HUES48 (cell line): ENCODE results near the gene EMX1.

ENCODE experiments used
- H3K27ac ChIP-seq: one replicate; pipeline ENCODE4 v1.7.0; 2013; ENCODE audit warnings: low read depth, low read length, inconsistent platforms
- H3K27me3 ChIP-seq: 2 replicates; pipeline ENCODE4 v1.6.1; 2013; ENCODE audit warnings: mild to moderate bottlenecking, low read length; ENCODE audit not compliant: control insufficient read depth, insufficient read depth
- H3K36me3 ChIP-seq: 2 replicates; pipeline ENCODE4 v1.6.1; 2013; ENCODE audit warnings: low read length; ENCODE audit not compliant: control insufficient read depth, insufficient read depth
- H3K4me1 ChIP-seq: 2 replicates; pipeline ENCODE4 v1.6.1; 2013; ENCODE audit warnings: mild to moderate bottlenecking, low read length; ENCODE audit not compliant: control insufficient read depth, insufficient read depth
- H3K4me3 ChIP-seq: 2 replicates; pipeline ENCODE4 v1.5.1; 2013; ENCODE audit warnings: mild to moderate bottlenecking, low read depth, low read length
- H3K9ac ChIP-seq: 2 replicates; pipeline ENCODE4 v1.6.1; 2013; ENCODE audit warnings: mild to moderate bottlenecking, low read depth, low read length, moderate library complexity
- H3K9me3 ChIP-seq: 2 replicates; pipeline ENCODE4 v1.6.1; 2013; ENCODE audit warnings: low read length; ENCODE audit not compliant: control insufficient read depth, insufficient read depth

EMX1 gene

DNA sequence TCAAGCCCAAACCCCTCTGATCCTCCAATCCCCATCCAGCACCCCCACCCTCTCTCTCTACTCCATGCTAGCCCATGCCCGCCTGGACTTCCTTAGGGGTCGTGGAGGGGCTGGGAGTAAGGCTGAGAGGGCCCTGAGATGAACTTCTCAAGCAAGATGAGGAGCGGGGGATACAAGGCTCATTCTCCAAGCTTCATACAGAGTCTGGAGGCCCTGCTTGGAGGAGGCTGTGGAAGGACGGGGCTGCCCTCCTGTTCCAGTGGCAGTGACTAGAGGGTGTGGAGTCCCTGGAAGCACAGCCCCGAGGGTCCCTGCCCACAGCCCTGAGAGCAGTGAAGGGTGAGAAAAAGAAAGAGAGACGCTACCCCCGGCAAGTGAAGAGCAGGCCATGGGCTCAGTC, 45.6 kb downstream of the EMX1 start:
- no peaks in the 10 kb centered on the region for H3K9me3 ChIP-seq
- H3K27me3 ChIP-seq = peaks cover 3% of the 10 kb centered on the region; the same call in 1 of the 2 replicates
- H3K4me1 ChIP-seq = peaks cover 25% of the 10 kb centered on the region
- peaks cover 5% of the 10 kb centered on the region; the same call in 1 of the 2 replicates for H3K36me3 ChIP-seq
- peak overlapping the region; percentile 55 for H3K27ac ChIP-seq
- H3K4me3 ChIP-seq = no peak overlapping the region
- H3K9ac ChIP-seq = no peak overlapping the region

DNA sequence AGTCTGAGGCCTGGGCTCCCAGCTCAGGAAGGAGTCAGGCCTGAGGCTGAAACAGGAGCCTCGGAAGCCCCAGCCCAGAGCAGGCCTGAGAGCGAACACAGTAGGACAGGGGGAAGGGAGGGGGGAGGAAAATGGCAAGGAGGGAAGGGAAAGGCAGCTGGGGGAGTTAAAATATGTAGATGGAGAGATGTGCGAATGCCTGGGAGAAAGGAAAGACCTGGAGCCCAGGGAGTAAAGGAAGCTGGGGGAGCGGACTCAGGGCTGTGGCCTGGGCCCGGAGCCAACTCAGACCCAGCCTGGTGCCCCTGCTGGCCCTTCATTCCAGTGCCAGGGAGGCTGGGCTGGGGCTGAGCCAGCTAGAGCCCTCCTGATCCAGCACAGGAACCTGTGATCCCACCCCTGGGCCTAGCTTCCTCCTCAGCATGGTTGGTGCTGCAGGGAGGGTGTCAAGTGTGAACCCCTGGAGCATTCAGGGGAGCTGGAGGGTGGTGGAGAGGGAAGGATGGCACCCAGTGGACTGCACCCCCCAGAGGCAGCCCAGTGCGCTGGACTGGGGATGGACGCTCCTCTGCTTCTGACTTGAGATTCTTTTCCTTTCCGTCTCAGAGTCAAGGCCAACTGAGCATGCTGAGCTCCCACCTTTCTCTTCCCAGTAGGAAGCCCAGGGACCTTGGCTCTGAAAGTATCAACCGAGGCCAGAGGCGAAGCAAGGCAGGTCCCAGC, 46.3 kb downstream of the EMX1 start:
- H3K27ac ChIP-seq = peak overlapping the region; percentile 55
- H3K4me3 ChIP-seq = no peak overlapping the region
- no peaks in the 10 kb centered on the region for H3K9me3 ChIP-seq
- peaks cover 5% of the 10 kb centered on the region; the same call in 1 of the 2 replicates for H3K36me3 ChIP-seq
- peaks cover 3% of the 10 kb centered on the region; the same call in 1 of the 2 replicates for H3K27me3 ChIP-seq
- H3K4me1 ChIP-seq = peaks cover 25% of the 10 kb centered on the region
- H3K9ac ChIP-seq = no peak overlapping the region

DNA sequence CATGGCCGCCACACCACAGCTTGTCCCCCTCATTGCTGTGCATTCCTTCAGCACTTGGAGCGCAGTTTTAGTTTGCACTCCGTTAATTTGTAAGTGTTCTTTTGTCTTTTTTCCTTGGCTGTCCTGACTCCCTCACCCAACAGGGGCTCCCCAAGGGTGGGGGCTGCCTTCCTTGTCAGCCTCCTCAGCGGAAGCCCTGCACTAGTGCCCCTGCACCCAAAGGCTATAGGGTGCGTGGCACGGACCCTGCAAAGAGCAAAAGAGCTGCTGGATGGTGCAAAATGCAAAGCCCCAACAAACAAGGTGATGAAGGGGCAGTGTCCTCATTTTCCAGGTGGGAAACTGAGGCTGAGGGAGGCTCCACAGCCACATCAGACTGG, 46.8 kb downstream of the EMX1 start:
- peaks cover 3% of the 10 kb centered on the region; the same call in 1 of the 2 replicates for H3K27me3 ChIP-seq
- H3K4me1 ChIP-seq = peaks cover 25% of the 10 kb centered on the region
- peaks cover 5% of the 10 kb centered on the region; the same call in 1 of the 2 replicates for H3K36me3 ChIP-seq
- no peak overlapping the region for H3K4me3 ChIP-seq
- H3K9ac ChIP-seq = no peak overlapping the region
- no peaks in the 10 kb centered on the region for H3K9me3 ChIP-seq
- H3K27ac ChIP-seq = no peak overlapping the region

DNA sequence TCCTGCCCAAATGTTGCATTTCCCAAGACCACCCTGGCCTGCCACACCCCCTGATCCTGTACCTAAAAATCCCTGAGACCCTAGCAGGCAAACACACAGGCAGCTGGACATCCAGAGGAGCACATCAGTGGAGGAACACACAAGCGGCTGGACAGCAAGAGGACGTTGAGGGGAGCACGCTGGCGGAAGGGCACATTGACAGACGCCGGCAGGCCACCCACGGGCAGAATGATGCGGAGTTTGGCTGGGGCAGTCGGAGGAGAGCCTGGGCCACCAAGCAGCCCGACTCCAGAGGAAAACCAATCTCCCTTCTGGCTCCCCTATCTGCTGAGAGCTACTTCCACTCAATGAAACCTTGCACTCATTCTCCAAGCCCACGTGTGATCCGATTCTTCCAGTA, 47.7 kb downstream of the EMX1 start:
- Histone ChIP-seq H3K4me1 (peaks cover 25% of the 10 kb centered on the region), H3K27me3 (peaks cover 3% of the 10 kb centered on the region; the same call in 1 of the 2 replicates), H3K4me3 (no peak overlapping the region), H3K9me3 (no peaks in the 10 kb centered on the region), H3K27ac (no peak overlapping the region), H3K36me3 (peaks cover 5% of the 10 kb centered on the region; the same call in 1 of the 2 replicates), H3K9ac (no peak overlapping the region)

DNA sequence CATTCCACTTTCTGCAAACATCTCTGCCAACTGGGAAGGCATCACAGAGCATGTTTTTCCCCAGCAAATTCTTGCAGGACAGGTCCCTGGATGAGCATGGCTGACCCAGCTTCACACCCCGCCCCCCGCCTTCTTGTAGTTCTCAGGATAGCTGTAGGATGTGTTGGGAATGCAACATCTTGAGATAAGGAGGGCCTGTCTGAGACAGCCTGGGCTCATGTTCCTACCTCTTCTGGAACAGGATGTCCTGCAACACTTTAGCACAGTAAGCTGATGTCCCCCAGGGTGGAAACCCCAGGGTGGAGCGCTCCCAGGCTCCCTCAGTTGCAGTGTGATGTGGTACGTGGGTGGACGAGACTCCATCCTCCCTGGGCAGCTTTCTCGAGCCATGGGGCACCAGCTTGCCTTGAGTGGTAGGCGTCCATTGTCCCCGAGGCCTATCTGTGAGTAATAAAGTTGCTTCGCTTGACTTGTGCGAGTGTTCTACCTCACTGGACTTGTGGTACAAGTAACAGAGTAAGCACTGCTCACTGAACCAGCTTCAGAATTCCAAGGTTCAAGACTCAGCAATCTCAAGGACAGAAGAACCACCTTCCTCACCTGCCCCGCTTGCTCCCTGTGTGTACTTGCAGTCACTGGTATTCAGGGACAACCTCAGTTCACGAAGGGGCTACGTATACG, 48.6 kb downstream of the EMX1 start:
- no peaks in the 10 kb centered on the region for H3K9me3 ChIP-seq
- no peak overlapping the region for H3K27ac ChIP-seq
- H3K4me1 ChIP-seq = peaks cover 25% of the 10 kb centered on the region
- H3K9ac ChIP-seq = no peak overlapping the region
- H3K27me3 ChIP-seq = peaks cover 3% of the 10 kb centered on the region; the same call in 1 of the 2 replicates
- H3K36me3 ChIP-seq = peaks cover 5% of the 10 kb centered on the region; the same call in 1 of the 2 replicates
- no peak overlapping the region for H3K4me3 ChIP-seq

DNA sequence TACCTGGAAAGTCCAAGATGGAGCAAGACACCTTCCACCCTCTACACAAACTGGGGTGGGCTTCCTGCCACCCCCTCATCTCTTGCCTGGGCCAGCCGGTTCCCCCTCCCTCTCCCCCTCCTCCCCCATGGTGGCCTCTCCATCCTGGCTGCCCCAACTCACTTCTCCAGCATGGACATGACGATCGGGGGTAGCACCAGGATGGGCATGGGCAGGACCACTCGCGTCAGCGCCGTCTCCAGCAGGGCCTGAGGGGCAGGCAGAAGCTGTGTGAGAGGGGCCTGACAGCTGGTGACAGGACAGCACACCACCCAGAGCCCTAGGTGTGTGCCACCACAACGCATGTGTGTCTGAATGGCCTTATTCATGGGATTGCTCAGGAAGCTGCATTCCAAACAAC, 51.0 kb downstream of the EMX1 start:
- Histone ChIP-seq H3K9ac (no peak overlapping the region), H3K27ac (no peak overlapping the region), H3K4me1 (peaks cover 14% of the 10 kb centered on the region), H3K9me3 (no peaks in the 10 kb centered on the region), H3K36me3 (peaks cover 5% of the 10 kb centered on the region; the same call in 1 of the 2 replicates), H3K27me3 (no peaks in the 10 kb centered on the region), H3K4me3 (no peak overlapping the region)

DNA sequence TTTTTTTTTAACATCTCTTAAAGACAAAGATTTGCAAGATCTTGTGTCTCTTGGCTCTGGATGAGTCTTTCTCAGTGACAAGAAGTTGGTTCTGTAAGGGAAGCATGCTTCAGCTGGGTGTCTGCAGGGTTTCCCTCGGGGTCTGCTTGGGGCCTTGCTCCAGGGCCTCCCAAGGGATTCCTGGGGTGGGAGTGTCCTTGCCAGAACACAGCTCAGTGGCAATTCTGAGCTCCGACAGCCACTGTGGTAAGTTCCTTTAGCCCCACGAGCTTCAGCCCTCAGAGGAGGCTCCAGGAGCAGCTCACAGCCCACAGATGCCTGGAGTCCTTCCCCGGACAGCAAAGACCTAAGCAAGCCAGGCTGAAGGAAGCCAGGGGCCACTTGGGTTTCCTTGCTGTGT, 52.4 kb downstream of the EMX1 start:
- Histone ChIP-seq H3K4me3 (no peak overlapping the region), H3K27ac (no peak overlapping the region), H3K36me3 (peaks cover 5% of the 10 kb centered on the region; the same call in 1 of the 2 replicates), H3K27me3 (0 out of 2 replicates have a peak, but pooled peaks cover 2% of the 10 kb centered on the region), H3K9me3 (no peaks in the 10 kb centered on the region), H3K9ac (no peak overlapping the region), H3K4me1 (peaks cover 18% of the 10 kb centered on the region)

DNA sequence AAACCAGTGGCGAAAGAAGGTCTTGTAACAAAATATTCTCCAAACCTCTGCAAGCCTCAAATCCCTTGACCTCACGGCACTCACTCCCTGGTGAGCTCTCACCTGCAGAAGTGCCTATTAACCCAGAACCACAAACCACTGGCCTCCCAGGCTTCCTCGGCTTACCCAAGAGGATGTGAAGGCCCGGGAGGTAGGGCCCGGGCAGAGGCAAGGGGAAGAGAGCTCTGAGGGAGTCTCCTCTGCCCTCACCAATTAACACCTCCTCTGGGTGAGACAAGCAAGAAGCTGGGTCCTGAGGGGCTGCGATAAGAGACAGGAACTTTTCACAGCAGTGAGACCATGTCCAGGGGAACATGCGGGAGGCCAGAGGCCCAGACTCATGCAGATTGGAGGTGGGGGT, 53.7 kb downstream of the EMX1 start:
- no peak overlapping the region for H3K4me3 ChIP-seq
- no peak overlapping the region for H3K9ac ChIP-seq
- peaks cover 30% of the 10 kb centered on the region for H3K4me1 ChIP-seq

DNA sequence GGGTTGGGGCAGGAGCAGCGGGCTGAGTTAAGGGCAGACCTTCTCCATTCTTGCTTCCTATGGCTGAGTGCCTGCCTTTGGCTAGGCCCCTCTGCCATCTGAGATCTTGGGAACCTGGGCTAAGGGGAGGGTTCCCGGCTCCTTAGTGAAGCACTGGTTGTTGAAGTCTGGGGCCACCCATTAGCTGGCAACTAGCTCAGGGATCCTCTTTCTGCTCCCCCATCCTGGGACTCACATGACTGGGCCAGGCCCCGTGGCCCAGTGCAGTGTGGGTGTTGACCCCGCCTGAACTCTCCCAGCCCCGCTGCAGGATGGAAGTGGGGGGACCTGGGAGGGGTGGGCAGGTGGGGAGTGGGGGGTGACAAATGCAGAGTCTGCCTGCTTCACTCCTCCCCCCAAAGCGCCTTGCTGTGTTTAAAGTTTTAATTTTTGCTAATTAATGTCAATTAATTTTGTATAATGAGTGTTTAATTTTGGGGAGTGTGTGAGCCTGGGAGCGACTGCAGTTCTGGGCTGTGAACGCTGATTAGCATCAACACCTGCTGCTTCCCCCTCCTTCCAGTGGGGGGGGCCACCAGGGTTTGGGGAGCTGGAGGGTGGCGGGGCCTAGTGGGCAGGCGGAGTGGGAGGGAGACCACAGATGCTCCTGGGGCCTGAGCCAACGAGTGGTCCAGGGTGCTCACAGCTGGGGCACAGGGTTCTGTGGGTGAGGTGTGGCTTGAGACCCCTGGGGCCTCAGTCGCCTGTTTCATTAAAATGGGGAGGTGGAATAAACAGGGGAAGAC, 55.2 kb downstream of the EMX1 start:
- 0 out of 2 replicates have a peak, but pooled peaks cover 2% of the 10 kb centered on the region for H3K27me3 ChIP-seq
- H3K27ac ChIP-seq = no peak overlapping the region
- H3K36me3 ChIP-seq = no peaks in the 10 kb centered on the region
- no peaks in the 10 kb centered on the region for H3K9me3 ChIP-seq
- peaks cover 30% of the 10 kb centered on the region for H3K4me1 ChIP-seq
- H3K4me3 ChIP-seq = no peak overlapping the region
- no peak overlapping the region for H3K9ac ChIP-seq

More for the DNA sequence above, 53.7 kb downstream of the EMX1 start:
- H3K36me3 ChIP-seq = peaks cover 1% of the 10 kb centered on the region; the same call in 1 of the 2 replicates
- H3K27ac ChIP-seq = no peak overlapping the region
- H3K9me3 ChIP-seq = no peaks in the 10 kb centered on the region
- 0 out of 2 replicates have a peak, but pooled peaks cover 2% of the 10 kb centered on the region for H3K27me3 ChIP-seq

DNA sequence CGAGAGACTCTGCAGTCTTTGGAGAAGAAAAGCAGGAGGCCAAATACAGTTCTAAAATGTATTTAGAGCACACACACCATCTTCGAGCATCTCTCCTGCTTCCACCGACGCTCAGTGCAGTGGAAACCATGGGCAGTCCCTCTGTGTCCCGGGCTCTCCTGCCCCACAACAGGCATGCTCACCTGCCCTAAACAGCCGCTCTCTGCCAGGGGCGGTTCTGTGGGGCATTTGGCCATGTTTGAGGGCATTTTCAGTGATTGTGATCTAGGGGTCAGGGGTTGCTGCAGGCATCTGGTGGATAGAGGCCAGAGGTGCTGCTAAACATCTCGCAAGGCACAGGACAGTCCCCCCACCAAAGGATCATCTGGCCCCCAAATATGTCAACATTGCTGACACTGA, 55.8 kb downstream of the EMX1 start:
- Histone ChIP-seq H3K27ac (no peak overlapping the region), H3K36me3 (no peaks in the 10 kb centered on the region), H3K27me3 (0 out of 2 replicates have a peak, but pooled peaks cover 2% of the 10 kb centered on the region), H3K4me1 (peaks cover 30% of the 10 kb centered on the region), H3K4me3 (no peak overlapping the region), H3K9me3 (no peaks in the 10 kb centered on the region), H3K9ac (no peak overlapping the region)
